ENCODE measurements around the gene ENAH.

DNA sequence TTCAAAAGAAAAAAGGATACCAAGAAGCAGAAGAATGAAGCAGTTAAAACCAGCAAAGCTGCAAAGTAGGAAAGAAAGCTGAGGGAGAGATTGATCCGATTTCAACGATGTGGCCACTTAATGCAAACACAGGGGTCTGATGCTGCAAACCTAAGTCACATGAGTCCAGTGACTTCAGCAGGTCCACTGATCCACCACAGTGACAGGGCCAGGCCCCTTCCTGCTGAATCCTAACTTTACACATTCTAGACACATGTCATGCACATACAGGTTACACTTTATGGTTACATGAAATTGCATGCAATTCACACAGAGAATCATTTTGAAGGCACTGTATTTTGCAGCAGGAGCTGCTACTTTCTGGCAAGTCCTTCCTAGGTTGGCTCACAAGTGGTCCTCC lies 166.1 kb downstream of the ENAH start:
- TF ChIP-seq, protein P1, sequence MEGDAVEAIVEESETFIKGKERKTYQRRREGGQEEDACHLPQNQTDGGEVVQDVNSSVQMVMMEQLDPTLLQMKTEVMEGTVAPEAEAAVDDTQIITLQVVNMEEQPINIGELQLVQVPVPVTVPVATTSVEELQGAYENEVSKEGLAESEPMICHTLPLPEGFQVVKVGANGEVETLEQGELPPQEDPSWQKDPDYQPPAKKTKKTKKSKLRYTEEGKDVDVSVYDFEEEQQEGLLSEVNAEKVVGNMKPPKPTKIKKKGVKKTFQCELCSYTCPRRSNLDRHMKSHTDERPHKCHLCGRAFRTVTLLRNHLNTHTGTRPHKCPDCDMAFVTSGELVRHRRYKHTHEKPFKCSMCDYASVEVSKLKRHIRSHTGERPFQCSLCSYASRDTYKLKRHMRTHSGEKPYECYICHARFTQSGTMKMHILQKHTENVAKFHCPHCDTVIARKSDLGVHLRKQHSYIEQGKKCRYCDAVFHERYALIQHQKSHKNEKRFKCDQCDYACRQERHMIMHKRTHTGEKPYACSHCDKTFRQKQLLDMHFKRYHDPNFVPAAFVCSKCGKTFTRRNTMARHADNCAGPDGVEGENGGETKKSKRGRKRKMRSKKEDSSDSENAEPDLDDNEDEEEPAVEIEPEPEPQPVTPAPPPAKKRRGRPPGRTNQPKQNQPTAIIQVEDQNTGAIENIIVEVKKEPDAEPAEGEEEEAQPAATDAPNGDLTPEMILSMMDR (IDR thresholded peaks at IDR 0.05): no peak
- TF ChIP-seq POLR2A (IDR thresholded peaks at IDR 0.05): no peak
